ENCODE results near the gene LIMS2.

The LIMS2 gene

GRCh38 chr2:127644066-127645025, 31.0 kb downstream of the LIMS2 start:
- DNase-seq (ENCODE audit: low spot score), result no peak

- no peak for DNase-seq (ENCODE audit: low spot score)
Measured at GRCh38 chr2:127643439-127644065, 31.8 kb downstream of the LIMS2 start.

GRCh38 chr2:127642706-127643438, 32.5 kb downstream of the LIMS2 start:
- no peak for DNase-seq (ENCODE audit: low spot score)

- DNase-seq (ENCODE audit: low spot score), result no peak
Measured at GRCh38 chr2:127641846-127642507, 33.4 kb downstream of the LIMS2 start.

- DNase-seq (ENCODE audit: low spot score), result no peak
Measured at GRCh38 chr2:127641133-127641532, 34.2 kb downstream of the LIMS2 start.

- DNase-seq (ENCODE audit: low spot score), result no peak
Measured at GRCh38 chr2:127640082-127641072, 35.0 kb downstream of the LIMS2 start.

GRCh38 chr2:127639111-127639474, 36.2 kb downstream of the LIMS2 start:
- no peak for DNase-seq (ENCODE audit: low spot score)

GRCh38 chr2:127638361-127639110, 36.8 kb downstream of the LIMS2 start:
- DNase-seq (ENCODE audit: low spot score), result no peak

GRCh38 chr2:127637725-127638252, 37.5 kb downstream of the LIMS2 start:
- DNase-seq (ENCODE audit: low spot score), result peak; percentile 3

GRCh38 chr2:127637236-127637630, 38.1 kb downstream of the LIMS2 start:
- no peak for DNase-seq (ENCODE audit: low spot score)

GRCh38 chr2:127636248-127637235, 38.8 kb downstream of the LIMS2 start:
- no peak for DNase-seq (ENCODE audit: low spot score)

- no peak for DNase-seq (ENCODE audit: low spot score)
Measured at GRCh38 chr2:127635380-127636237, 39.7 kb downstream of the LIMS2 start.

GRCh38 chr2:127634626-127635379, 40.5 kb downstream of the LIMS2 start:
- no peak for DNase-seq (ENCODE audit: low spot score)

GRCh38 chr2:127634066-127634617, 41.2 kb downstream of the LIMS2 start:
- DNase-seq (ENCODE audit: low spot score), result no peak

GRCh38 chr2:127633556-127634065, 41.7 kb downstream of the LIMS2 start:
- no peak for DNase-seq (ENCODE audit: low spot score)
